ENCODE measurements around the gene TFIP11.

The TFIP11 gene

DNA sequence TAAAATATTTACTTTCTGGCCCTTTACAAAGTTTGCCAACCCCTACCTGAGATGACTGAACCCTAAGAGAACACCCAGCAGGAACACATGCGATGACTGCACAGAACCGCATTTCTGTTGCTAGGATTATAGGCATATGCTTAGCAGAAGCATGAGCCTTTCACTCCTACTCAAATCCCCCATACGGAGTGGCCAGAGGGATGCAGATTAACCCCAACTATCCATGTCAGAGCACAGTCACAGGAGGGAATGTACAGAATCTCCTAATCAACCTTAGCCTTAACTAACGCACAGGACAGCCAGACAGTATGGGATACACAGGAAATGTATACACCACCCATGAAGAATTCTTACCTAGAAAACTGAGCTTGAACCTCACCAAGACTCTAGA lies 34.9 kb downstream of the TFIP11 start:
- DNase-seq: peak; percentile 3

DNA sequence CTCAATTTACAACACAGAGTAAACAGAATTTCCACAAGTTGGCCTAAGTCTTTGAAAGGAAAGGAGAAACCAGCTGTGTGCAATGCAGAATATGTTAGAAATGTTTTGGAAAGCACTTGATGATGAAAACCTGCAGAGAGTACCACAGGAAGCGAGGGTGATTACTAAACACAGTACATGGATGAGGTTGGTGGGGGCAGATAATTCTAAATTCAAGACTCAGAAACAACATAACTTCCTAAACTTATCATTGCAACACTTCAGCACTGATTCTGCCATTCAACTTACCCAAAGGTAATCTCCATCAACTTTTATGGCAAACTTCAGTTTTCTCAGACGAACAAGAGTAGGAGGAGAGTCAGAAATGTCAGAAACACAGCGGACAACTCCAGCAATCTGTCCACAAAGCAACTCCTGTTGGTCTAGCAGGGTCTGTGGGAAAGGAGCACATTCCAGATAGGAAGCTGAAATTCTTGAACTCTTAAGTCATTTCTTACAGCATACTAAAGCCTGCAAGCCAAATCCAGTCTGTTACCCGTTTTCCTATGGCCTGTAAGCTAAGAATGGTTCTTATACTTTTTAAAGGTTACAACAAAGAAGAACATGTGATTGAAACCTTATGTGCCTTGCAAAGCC lies 35.5 kb downstream of the TFIP11 start:
- peak; percentile 84 for DNase-seq

DNA sequence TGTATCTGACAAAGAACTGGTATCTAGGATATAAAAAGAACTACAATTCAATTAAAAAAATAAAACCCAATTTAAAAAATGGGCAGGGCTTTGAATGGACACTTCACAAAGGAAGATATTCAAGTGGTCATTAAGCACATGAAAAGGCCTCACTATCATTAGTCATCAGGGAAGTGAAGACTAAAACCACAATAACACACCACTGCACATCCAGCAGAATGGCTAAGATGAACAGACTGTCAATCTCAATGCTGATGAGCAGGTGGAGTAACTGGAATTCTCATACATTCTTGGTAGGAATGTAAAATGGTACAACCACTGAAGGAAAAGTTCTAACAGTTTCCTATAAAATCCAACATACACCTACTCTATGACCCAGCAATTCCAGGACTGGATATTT lies 37.6 kb downstream of the TFIP11 start:
- no peak for DNase-seq

DNA sequence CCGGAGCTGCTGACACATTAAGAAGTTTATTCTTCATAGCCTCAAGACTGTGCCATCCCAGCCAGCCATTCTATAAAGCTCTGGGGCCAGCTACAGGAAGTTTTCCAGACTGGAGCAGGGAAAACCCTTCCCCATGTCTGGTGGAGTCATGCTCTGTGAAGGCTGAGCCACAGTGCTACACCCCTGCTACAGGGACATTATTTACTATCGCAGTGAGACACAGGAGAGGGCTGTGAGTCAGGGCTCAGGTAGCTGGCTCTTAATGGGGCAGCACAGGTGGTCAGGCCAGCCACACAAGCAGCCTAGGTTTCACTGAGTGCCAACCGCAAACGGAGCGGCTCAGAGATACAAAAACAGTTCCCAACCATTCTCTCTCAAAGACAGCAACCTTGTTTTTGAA lies 40.8 kb downstream of the TFIP11 start:
- DNase-seq: peak; percentile 82

DNA sequence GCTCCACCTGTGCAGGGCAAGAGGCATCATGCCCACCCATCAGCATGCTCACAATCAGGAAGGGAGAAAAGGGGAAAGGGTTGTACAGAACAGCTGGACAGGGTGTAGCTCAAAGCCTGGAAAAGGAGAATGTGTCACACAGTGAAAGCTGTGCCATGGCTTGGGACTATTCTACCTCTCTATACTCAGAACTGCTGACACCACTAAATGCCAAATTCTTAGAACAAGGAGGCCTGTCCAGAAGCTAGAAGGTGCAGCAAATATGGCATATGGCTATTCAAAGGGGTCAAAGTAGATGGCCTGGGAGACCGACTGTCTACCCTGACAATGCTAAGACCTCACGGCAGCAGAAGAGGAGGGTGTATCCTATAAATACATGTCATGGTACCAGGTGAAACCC lies 41.5 kb downstream of the TFIP11 start:
- no peak for DNase-seq

DNA sequence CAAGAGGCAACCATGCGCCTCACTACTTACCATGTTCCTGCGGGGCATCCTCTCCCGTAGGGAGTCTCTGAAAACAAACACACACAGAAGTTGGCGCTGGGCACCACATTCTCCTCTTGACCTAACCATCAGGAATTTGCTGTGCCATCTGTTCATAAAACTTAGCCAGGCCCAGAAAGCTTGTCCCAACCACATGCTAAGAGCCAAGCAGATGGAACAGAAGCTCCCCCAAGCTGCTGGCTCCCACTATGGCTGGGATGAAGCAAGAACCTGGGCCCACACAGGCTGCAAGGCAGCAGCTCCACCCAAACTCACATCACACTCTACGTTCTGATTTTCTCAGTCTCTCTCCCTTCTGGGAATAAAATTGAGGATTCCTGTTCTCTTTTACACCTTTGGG lies 46.1 kb downstream of the TFIP11 start:
- DNase-seq: peak; percentile 9

DNA sequence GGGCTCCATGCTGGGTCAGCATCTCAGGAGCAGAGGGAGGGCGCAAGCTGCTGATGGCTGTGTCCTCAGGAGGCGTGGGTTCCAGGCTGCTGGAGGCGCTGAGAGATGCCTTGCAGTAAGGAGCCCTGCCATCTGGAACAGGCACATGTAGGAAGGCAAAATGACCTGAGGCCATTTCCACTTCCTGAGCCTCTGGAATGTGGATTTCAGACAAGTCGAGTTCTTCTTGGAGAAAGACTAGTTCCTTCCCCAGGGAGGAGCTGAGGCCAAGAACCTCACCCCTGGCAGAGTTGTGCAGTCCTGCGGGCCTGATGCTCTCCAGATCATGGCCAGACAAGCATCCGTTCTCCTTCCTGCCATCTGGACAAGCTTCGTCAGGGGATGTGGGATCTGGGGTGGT lies 48.0 kb downstream of the TFIP11 start:
- no peak for DNase-seq

DNA sequence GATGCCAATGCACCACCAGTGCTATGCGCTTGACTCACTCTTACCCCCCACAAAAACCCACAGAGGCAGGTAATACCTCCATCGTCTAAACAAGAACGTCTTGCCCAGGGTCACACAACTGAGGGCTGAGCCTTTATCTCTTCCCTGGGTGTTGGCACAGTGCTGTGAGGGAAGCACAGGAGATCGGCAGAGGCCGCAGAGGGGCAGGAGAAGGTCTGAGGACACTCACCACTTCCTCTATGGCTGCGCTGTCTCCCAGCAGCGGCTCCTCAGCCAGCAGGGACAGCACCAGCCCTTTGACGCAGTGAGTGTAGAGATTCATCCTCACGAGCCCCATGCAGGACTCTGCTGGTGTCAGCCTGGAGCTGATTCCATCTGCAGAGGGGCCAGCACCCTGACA lies 48.6 kb downstream of the TFIP11 start:
- no peak for DNase-seq

DNA sequence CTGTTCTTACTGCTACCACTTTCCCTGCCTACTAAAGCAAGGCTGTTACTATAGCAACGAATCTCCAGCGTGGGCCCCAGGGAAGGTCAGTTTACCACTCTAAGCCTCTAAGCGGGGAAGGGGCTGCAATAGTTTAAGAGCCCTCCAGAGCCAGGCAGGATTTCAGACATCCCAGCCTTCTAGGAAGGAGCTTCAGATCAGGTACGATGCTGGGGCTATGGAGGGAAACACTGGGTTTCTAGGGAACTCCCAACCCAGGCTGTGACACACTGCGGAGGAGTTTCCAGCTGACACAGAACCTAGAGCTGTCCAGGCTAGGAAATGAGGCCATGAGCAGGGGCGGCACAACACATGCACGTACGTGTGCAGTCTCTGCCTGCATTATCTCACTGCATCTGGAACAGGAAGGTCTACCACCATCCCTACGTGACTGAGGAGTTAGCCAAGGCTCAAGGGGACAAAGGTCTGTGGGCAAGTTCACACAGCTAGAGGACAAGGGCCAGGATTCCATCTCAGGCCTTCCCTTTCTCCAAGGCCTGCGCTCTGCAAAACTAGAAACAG lies 49.1 kb downstream of the TFIP11 start:
- no peak for DNase-seq

DNA sequence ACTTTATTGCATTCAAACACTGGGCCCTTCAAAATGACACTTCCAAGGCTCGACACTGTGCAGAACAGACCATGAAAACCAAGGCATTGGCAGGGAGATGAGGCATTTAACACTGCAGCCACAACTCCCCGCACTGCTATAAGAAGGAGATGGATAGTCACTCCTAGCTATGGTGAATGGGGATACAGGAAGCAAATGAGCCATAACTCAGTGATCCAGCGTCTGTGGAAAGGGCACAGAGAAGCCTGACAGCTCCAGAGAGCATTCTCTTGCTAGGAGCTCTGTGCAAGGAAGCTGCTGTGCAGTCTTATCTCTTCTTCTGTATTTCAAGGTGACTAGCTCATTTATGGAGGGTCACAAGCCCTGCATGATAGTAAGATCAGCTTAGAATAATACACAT lies 49.6 kb downstream of the TFIP11 start:
- no peak for DNase-seq

DNA sequence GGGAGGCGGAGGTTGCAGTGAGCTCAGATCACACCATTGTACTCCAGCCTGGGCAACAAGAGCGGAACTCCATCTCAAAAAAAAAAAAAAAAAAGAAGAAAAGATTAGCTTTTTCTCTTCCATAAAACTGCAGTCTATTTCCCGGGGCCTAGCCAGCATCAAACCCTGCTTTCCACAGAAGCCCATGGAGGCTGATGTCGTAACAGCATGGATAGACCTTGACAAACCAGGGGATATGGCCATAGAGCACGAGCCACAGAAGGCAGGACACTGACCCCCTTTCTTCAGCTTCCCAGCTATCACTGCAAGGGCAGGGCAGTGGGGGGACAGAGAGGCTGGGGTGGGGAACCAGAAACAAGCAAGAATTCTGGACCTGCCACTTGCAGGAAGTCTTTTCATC lies 50.2 kb downstream of the TFIP11 start:
- no peak for DNase-seq

DNA sequence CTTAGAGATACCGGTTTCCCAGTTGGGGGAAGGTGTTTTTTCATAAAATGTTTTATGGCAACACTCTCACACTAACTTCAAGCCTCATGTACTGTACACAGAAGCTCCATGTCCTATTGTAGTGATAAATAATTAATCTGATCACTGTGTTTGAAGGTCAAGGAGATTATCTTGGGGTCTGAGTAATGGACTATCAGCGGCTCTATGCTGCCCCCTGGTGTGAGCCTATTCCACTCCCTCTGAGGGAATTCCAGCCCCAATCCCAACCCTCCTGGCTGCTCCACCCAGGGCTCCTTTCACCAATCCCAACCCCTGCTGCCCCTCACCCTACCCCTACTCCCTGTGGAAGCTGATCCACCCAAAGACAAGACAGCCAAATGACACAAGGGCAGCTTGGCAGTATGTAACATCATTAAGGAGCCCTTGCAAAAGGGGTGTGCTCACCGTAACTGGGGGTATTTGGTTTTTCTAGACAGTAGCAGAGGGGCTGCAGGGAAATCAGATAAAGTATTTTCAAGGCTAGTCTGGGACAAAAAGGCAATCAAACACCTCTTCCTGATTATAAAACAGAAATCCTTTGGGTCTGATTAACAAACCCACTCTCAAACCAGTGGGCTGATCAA lies 51.0 kb downstream of the TFIP11 start:
- DNase-seq: peak; percentile 52

DNA sequence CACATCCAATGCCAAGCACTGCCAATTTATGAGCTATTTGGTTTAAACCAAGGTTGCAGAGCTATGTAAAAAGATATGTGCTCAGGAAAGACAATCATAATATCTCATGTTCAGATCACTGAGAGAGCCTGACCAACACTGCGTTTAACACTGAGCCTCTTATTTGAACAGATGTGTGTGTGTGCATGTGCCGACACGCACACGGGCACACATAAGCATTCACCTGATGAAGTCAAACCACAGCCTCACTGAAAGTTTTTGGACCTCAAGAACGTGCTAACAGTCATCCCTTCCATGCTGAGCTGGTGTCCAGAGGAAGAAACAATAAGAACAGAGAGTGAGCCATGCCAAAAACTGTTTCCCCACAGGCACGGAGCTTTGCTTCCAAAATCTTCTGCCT lies 52.1 kb downstream of the TFIP11 start:
- DNase-seq: no peak

DNA sequence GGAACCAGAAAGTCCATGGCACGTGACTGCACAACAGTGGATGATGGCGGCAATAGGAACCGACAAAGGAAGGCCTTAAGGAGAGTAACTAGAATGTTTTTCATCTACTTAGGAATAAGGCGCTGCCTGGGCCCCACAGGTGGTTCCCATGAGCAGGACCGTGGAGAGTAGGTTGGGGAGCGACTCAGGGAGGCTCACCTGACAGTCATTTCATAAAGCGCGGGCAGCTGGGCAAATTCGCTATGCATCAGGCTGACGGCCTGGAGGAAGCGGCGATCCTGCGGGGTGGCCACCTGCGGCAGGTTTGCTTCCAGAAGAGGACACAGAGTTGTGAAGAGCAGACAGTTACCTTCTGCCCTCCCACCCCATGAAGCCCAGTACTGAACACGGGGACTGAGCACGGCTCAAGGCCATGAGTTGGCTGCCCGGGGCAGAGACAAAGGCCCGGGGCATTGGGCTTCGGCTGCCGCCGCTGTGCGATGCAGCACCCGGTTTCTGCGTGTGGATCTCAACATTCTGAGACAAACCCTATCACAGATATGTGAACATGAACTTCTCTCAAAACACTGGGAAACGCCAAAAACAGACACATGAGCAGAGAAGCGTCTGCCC lies 54.5 kb downstream of the TFIP11 start:
- DNase-seq: no peak

DNA sequence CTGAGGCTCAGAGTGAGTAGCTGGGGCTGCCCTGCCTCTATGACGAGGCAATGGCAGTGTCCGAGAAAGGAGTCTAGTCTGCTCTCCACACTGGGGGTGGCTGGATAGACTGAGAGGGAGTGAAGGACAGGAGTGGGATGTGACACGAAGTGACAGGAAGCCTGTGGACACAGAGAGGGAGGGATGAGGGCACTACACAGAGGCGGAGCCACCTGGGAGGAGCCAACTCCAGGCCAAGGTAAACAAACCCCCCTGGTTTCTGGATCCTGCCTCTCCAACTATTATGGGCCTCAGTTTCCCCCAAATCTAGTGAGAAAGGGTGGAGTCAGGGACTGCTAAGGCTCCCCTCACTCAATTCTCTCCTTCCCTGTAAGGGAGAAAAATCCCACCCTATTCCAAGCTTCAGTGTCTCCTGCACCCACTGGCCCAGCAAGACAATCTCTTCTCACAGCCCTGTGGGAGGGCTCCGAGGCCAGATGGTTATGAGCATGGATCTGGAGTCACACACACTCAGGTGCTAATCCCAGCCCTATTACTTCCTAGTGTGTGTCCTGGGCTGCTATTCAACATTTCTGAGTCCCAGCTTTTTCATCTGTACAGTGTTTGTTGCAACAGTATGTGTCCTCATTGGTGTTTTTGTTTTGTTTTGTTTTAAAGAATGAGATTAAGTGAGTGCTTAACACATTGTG lies 58.3 kb downstream of the TFIP11 start:
- no peak for DNase-seq

DNA sequence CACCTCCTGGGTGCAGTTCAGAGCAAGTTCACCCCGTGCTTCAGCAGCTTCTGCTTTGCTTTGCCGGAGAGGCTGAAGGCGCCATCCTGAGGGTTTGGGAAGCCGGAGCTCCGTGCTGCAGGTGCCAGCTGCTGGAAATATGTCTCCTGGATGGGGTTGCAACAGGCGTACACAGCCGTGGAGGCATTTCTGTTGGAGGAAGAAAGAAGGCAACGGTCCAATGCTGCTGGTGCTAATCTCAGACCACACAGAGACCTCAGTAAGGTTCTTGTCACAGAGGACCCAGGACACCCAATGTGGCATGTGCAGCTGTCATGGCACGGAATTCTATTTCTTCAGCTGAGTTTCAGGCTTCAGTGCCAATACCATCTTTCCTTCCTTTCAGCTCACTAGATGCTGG lies 59.1 kb downstream of the TFIP11 start:
- DNase-seq: no peak

DNA sequence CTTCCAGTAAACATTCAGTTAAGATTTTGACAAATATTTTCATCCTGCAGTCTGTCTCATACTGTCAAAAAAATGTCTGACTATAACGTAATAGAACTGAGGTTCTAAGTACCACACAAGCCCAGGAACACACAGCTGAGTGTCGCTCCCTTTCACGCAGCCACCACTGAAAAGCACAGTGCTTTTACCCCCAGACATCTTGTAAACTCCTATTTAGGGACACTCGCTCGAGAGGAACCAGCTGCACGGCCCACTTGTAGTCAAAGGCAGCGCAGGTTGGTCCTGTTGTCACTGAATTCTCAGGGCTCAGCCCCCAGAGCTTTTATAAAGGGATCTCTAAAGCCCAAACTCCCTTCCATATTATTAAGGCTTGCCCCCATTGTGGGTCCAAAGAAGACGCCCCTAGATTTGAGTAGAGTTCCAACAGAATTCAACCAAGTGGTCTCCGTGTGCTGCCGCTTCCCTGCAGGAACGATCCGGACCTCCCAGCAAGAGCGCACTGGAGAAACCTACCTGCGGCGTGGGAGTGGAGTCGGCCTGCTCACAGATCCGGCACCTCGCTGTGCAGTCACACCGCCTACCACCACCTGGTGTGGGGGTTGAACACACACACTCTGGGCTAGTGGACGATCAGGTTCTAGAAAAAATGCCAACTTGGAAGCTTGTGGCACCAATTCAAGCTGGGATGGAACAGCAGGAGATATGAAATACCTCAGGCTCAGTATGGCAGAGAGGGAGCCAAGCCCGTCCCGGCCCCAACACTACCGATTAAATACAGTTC lies 59.8 kb downstream of the TFIP11 start:
- no peak for DNase-seq

DNA sequence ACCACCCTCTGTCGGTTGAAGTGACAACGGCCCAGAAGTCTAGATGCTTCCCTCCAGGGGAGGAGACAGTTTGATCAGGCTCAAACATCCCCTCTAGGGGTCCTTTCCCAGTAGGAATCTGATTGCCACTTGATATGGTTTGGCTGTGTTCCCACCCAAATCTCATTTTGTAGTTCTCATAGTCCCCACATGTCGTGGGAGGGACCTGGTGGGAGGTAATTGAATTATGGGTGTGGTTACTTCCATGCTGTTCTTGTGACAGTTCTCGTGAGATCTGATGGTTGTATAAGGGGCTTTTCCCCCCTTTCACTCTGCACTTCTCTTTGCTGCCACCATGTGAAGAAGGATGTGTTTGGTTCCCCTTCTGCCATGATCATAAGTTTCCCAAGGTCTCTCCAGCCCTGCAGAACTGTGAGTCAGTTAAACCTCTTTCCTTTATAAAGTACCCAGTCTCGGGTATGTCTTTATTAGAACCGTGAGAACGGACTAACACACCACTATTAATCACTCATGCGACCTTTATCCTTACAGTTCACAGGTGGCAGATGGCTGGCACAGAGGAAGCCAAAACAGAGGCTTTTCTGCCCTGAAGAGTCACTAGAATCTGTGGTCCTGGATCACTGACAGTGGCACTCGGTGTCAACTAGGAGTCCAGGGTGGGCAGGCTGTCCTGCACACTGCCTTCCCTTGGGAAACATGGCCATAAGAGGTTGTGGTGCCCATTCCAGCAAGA lies 61.7 kb downstream of the TFIP11 start:
- no peak for DNase-seq

DNA sequence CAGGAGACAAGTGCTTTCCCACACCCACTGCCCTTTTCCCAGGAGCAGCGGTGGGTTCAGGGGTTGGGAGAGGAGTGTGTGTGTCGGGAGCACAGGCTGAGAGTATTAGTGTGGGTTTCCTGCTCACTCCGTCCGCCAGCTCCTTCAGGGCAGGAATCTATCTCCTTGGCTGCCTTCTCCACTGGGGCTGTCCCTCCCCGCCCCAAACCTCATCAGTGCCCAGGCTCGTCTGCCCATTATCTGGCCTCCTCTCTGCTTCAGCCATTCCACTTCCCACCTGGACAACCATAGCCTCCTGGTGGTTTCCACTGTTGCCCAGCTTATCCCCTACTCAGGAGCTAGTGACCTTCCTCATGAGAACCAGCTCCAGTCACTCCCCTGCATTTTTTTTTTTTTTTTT lies 63.3 kb downstream of the TFIP11 start:
- DNase-seq: no peak

DNA sequence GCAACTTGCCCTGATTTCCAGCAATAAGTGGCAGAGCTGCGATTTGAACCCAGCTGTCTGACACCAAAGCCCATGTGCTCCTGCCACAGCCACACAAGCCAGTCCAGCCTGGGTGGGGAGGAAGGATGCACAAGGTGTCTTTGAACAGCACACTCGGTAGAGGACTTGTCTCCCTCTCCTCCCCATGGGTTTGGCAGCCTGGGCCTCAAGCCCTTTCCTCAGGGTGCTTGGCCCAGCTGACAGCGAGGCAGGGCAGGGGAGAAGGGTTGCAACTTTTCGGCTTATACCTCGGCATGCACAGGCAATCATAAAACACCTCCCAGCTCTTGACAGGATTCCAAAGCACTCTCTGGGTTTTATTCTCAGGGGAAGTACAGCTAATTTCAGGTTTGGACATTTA lies 63.9 kb downstream of the TFIP11 start:
- no peak for DNase-seq

DNA sequence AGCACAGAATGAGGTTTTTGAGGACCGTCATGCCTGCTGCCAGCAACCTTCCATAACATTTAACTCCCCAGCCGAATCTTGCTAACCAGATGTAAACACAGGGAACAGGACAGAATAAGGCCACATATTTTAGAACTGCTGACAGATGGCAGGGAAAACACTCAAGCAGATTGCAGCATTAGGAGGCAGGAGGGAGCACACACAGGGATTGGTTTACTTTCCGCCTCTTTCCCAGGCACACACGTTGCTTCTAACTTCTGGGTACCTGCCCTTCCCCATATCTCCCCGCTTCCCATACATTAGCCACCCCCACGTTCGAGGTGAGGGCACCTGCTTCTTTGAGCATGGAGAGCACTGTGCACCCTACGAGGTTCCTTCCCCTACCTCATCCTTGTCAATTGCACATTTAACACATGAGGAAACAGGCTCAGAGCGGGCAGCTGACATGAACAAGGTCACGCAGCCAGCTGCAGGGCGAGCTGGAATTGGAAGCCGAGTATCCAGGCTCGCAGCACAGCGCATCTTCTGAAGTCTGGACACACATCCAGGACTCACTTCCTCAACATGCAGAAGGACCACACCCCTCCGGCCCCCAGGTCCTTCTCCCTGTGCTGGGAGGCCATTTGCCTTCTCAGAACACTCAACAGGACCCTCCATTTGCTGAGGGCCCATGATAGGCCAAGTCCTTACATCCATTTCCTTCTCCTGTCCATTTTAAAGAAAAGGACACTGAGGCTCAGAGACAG lies 64.5 kb downstream of the TFIP11 start:
- no peak for DNase-seq
